Endothelial cell of umbilical vein (primary cell): ENCODE measurements around the gene NGEF. TPM values are rescaled to one million over a fixed set of nuclear protein-coding genes. Genes with fewer than 3 reads are reported as not detected.

Source experiments
- BruUV-seq: library from RNA; stranded (reverse); fragments of 400-500 nt; replicated peaks from 2 replicates; lab custom pipeline; 2021; lab: Mats Ljungman, UMichigan
- CTCF ChIA-PET: fragments of 300-600, 350-600 bp; sonication (Branson Sonifier 250); formaldehyde crosslinking; loops from one replicate; lab custom pipeline; 2021; ENCODE audit warnings: antibody characterized with exemption, inconsistent platforms; lab: Charles Lee
- POLR2A ChIA-PET: fragments of 300-600, 350-600 bp; sonication (Branson Sonifier 250); formaldehyde crosslinking; loops from one replicate; lab custom pipeline; 2021; ENCODE audit warnings: antibody characterized with exemption, inconsistent platforms; lab: Charles Lee
- DNase-seq: peaks from one replicate; pipeline ENCODE4 v3.0.0-alpha.2; 2011; ENCODE audit warnings: low read depth, low spot score
- FAIRE-seq: peaks from 2 replicates; lab custom pipeline; 2011; peaks lifted over from hg19 to GRCh38; lab: Jason Lieb, UNC
- H2AFZ ChIP-seq: 2 replicates; pipeline ENCODE4 v1.6.0; 2012; ENCODE audit warnings: low read depth, low read length, control low read depth, inconsistent platforms
- H3K27ac ChIP-seq: 2 replicates; pipeline ENCODE4 v1.5.1; 2011; ENCODE audit warnings: low read depth, mild to moderate bottlenecking, control low read depth, low read length, moderate library complexity; ENCODE audit not compliant: insufficient read depth
- H3K27me3 ChIP-seq, 2 experiments: 2 replicates each; pipeline versions ENCODE4 v1.6.0 to v1.6.1; 2011; ENCODE audit warnings: low read length in 2 of 2, mixed read lengths in 1 of 2; ENCODE audit not compliant: control insufficient read depth in 2 of 2, insufficient read depth in 2 of 2
- H3K36me3 ChIP-seq, 2 experiments: 2 replicates in 1 of 2; 3 replicates in 1 of 2; pipeline ENCODE4 v1.5.1; 2011; ENCODE audit warnings: low read length in 2 of 2, mild to moderate bottlenecking in 1 of 2, moderate library complexity in 1 of 2; ENCODE audit not compliant: control insufficient read depth in 2 of 2, insufficient read depth in 2 of 2; ENCODE audit errors: extremely low read depth in 1 of 2
- H3K4me1 ChIP-seq: 3 replicates; pipeline ENCODE4 v1.5.1; 2011; ENCODE audit warnings: mild to moderate bottlenecking, low read length; ENCODE audit not compliant: control insufficient read depth, insufficient read depth; ENCODE audit errors: extremely low read depth
- H3K4me2 ChIP-seq: 2 replicates; pipeline ENCODE4 v1.6.1; 2011; ENCODE audit warnings: low read length, control low read depth, mixed read lengths; ENCODE audit not compliant: insufficient read depth
- H3K4me3 ChIP-seq, 3 experiments: fragments of 200-600 bp in 1 of 3; sonication (generic), shearing (Covaris generic) in 1 of 3; replicated peaks in 1 of 3; 2 replicates each; pipeline ENCODE4 v1.5.1; 2011 to 2016; ENCODE audit warnings: control low read depth in 3 of 3, low read length in 3 of 3, mild to moderate bottlenecking in 2 of 3, inconsistent platforms in 1 of 3, low read depth in 1 of 3, moderate library complexity in 1 of 3; ENCODE audit not compliant: insufficient read depth in 1 of 3
- H3K79me2 ChIP-seq: 2 replicates; pipeline ENCODE4 v1.6.0; 2012; ENCODE audit warnings: low read length, inconsistent platforms; ENCODE audit not compliant: control insufficient read depth, insufficient read depth
- H3K9ac ChIP-seq: replicated peaks from 2 replicates; pipeline ENCODE3; 2011; ENCODE audit warnings: low read length, control low read depth; ENCODE audit not compliant: insufficient read depth; ENCODE audit errors: extremely low read depth
- H3K9me1 ChIP-seq: replicated peaks from 3 replicates; pipeline ENCODE4 v1.6.0; 2011; ENCODE audit warnings: mild to moderate bottlenecking, low read length; ENCODE audit not compliant: control insufficient read depth, insufficient read depth; ENCODE audit errors: extremely low read depth
- H3K9me3 ChIP-seq: replicated peaks from 2 replicates; pipeline ENCODE4 v1.5.1; 2012; ENCODE audit warnings: low read length, inconsistent platforms; ENCODE audit not compliant: control insufficient read depth, insufficient read depth
- H4K20me1 ChIP-seq: replicated peaks from 2 replicates; pipeline ENCODE3; 2011; ENCODE audit warnings: mild to moderate bottlenecking, low read length; ENCODE audit not compliant: control insufficient read depth, insufficient read depth; ENCODE audit errors: extremely low read depth
- CTCF ChIP-seq, 2 donors: IDR thresholded peaks; 1 replicate in 1 of 2; 2 replicates in 1 of 2; pipeline ENCODE4 v1.5.1; 2011; ENCODE audit warnings: low read length in 2 of 2, mild to moderate bottlenecking in 2 of 2, moderate library complexity in 2 of 2, control low read depth in 1 of 2, inconsistent platforms in 1 of 2, low read depth in 1 of 2; ENCODE audit not compliant: insufficient read depth in 1 of 2; ENCODE audit errors: extremely low read depth in 1 of 2
- EZH2 ChIP-seq: IDR thresholded peaks from 2 replicates; pipeline ENCODE4 v1.6.1; 2012; ENCODE audit warnings: borderline replicate concordance, low read depth, mild to moderate bottlenecking, moderate library complexity, low read length, inconsistent platforms; ENCODE audit not compliant: severe bottlenecking
- FOS ChIP-seq: IDR thresholded peaks from 2 replicates; pipeline ENCODE4 v1.6.1; 2011; ENCODE audit warnings: mild to moderate bottlenecking, low read length, moderate library complexity, borderline replicate concordance; ENCODE audit not compliant: insufficient read depth
- GATA2 ChIP-seq: IDR thresholded peaks from 2 replicates; pipeline ENCODE4 v1.7.0; 2011; ENCODE audit warnings: low read depth, mild to moderate bottlenecking, moderate library complexity, mixed read lengths, low read length; ENCODE audit not compliant: insufficient read length, insufficient read depth
- JUN ChIP-seq: IDR thresholded peaks from 2 replicates; pipeline ENCODE4 v1.6.1; 2011; ENCODE audit warnings: borderline replicate concordance, low read depth; ENCODE audit not compliant: insufficient read length, insufficient read depth
- MAX ChIP-seq: IDR thresholded peaks from 2 replicates; pipeline ENCODE4 v1.6.1; 2011; ENCODE audit not compliant: insufficient read depth, insufficient read length
- MYC ChIP-seq: IDR thresholded peaks from one replicate; pipeline ENCODE4 v1.6.1; 2011; ENCODE audit warnings: mild to moderate bottlenecking, low read depth, low read length
- POLR2A ChIP-seq: IDR thresholded peaks from 2 replicates; pipeline ENCODE4 v1.6.1; 2012; ENCODE audit warnings: low read depth, mild to moderate bottlenecking, control low read depth, low read length
- POLR2AphosphoS5 ChIP-seq: IDR thresholded peaks from 2 replicates; pipeline ENCODE4 v1.6.1; 2012; ENCODE audit warnings: low read depth, mild to moderate bottlenecking, control low read depth, low read length, moderate library complexity; ENCODE audit not compliant: insufficient read depth
- dilution Hi-C: fragments of 300-500 bp; cut with MboI; formaldehyde crosslinking; loops from one replicate; pipeline ENCODE4 v1.15.0; 2019; ENCODE audit warnings: low sequenced_read_pairs; ENCODE audit not compliant: extremely low pct_ligation_motif_present
- intact Hi-C: fragments of 100-400 bp; cut with micrococcal nuclease; formaldehyde crosslinking; loops from one replicate; pipeline ENCODE4 v1.10.0; 2022
- polyA plus RNA-seq, 4 experiments: library from polyadenylated mRNA; depleted of rRNA in 3 of 4; stranded (reverse) in 3 of 4; unstranded in 1 of 4; fragments of >200 nt; gene quantifications; 2 replicates each; pipeline versions ENCODE4 v1.2.1 to v1.2.3, GENCODE V29; 2011 to 2012; ENCODE audit warnings: missing spikeins in 1 of 4
- total RNA-seq: library from RNA; stranded (reverse); gene quantifications from 2 replicates; pipeline ENCODE4 v1.2.3, GENCODE V29; 2021

The NGEF gene
- total and polyA plus RNA-seq, 2 donors (not counting 3 experiments of a cell fraction or from before 2014, with no cell fraction given): 0.22 to 0.41 TPM

- Histone ChIP-seq H3K27ac (no peak overlapping the region), H3K79me2 (no peaks in the 10 kb centered on the region), H3K27me3 (no peaks in the 10 kb centered on the region), H3K4me1 (no peaks in the 10 kb centered on the region), H3K4me2 (peak overlapping the region; percentile 57), H3K9ac (no peak overlapping the region), H3K9me1 (no peaks in the 10 kb centered on the region), H3K4me3 (peak overlapping the region in 2 of 3 experiments; percentile 29 to 45), H3K9me3 (no peaks in the 10 kb centered on the region), H4K20me1 (no peaks in the 10 kb centered on the region), H2AFZ (peak overlapping the region; percentile 66), H3K36me3 (no peaks in the 10 kb centered on the region)
- no peak for FAIRE-seq
- POLR2A ChIA-PET: no interaction called here
- dilution Hi-C loops (no loop called here), intact Hi-C loops (no loop called here)
- BruUV-seq: no TSS peak
- TF ChIP-seq POLR2A (no peak), POLR2AphosphoS5 (no peak), MAX (no peak), CTCF (IDR thresholded peaks at IDR 0.05; ENCODE audit: extremely low read depth in 1 of 2, insufficient read depth in 1 of 2, low read depth in 1 of 2, low read length in 2 of 2) (peak; percentile 26 to 46), MYC (no peak), EZH2 (peak; percentile 41), FOS (no peak), GATA2 (no peak), JUN (no peak)
- CTCF ChIA-PET: interaction anchor here (1.0 to 3.0 kb wide), 2 partner anchors 52 to 152 kb away, joined by 3 to 31 read pairs; no protein-coding TSS in a partner anchor
- no peak for DNase-seq
Observed at GRCh38 chr2:232876161-232876977, 136.7 kb downstream of the NGEF start.
